ENCODE results near the gene SUSD1.
"Not testable (repeated sequence)": the region's sequence is repeated elsewhere in the genome, so short reads cannot be mapped to it uniquely, and the experiment has no call there.

SUSD1 gene

GRCh38 chr9:112094948-112095681, 80.0 kb downstream of the SUSD1 start:
- DNase-seq (ENCODE audit: low read depth): no peak

- DNase-seq (ENCODE audit: low read depth): no peak
These were observed 80.9 kb downstream of the SUSD1 start for GRCh38 chr9:112094241-112094640.

- no peak for DNase-seq (ENCODE audit: low read depth)
These were observed 81.3 kb downstream of the SUSD1 start for GRCh38 chr9:112093870-112094216.

- no peak for DNase-seq (ENCODE audit: low read depth)
These were observed 81.8 kb downstream of the SUSD1 start for GRCh38 chr9:112093147-112093869.

GRCh38 chr9:112091810-112092209, 83.3 kb downstream of the SUSD1 start:
- no peak for DNase-seq (ENCODE audit: low read depth)

- DNase-seq (ENCODE audit: low read depth): no peak
These were observed 87.6 kb downstream of the SUSD1 start for GRCh38 chr9:112087506-112087905.

- no peak for DNase-seq (ENCODE audit: low read depth)
These were observed 88.5 kb downstream of the SUSD1 start for GRCh38 chr9:112086627-112087026.

- no peak for DNase-seq (ENCODE audit: low read depth)
These were observed 90.2 kb downstream of the SUSD1 start for GRCh38 chr9:112084907-112085306.

- DNase-seq (ENCODE audit: low read depth): no peak
These were observed 90.8 kb downstream of the SUSD1 start for GRCh38 chr9:112084334-112084733.

GRCh38 chr9:112081918-112082729, 93.0 kb downstream of the SUSD1 start:
- no peak for DNase-seq (ENCODE audit: low read depth)

GRCh38 chr9:112080831-112081542, 94.1 kb downstream of the SUSD1 start:
- DNase-seq (ENCODE audit: low read depth): no peak

GRCh38 chr9:112078432-112078831, 96.7 kb downstream of the SUSD1 start:
- no peak for DNase-seq (ENCODE audit: low read depth)

- DNase-seq (ENCODE audit: low read depth): no peak
These were observed 98.3 kb downstream of the SUSD1 start for GRCh38 chr9:112076814-112077213.

GRCh38 chr9:112075009-112075378, 100.1 kb downstream of the SUSD1 start:
- no peak for DNase-seq (ENCODE audit: low read depth)

GRCh38 chr9:112074250-112075008, 100.7 kb downstream of the SUSD1 start:
- peak; percentile 49 for DNase-seq (ENCODE audit: low read depth)

GRCh38 chr9:112073639-112074173, 101.4 kb downstream of the SUSD1 start:
- not testable (repeated sequence) for DNase-seq (ENCODE audit: low read depth)

- DNase-seq (ENCODE audit: low read depth): no peak
These were observed 102.1 kb downstream of the SUSD1 start for GRCh38 chr9:112072721-112073638.

- DNase-seq (ENCODE audit: low read depth): no peak
These were observed 105.6 kb downstream of the SUSD1 start for GRCh38 chr9:112069318-112070169.

All from activated T-cell treated with anti-CD3 and anti-CD28 coated beads for 48 hours (primary cell).